Endodermal cell (in vitro differentiated cells): Measurements from ENCODE around the gene RPL36. TPM values are rescaled to one million over a fixed set of nuclear protein-coding genes. Genes with fewer than 3 reads are reported as not detected.
A peak's percentile ranks its signal among the peaks of the same experiment; 100 is the strongest.

Experiments used
- DNase-seq: peaks from one replicate; pipeline ENCODE4 v3.0.0-alpha.2; 2017
- H3K27ac ChIP-seq: 2 replicates; pipeline ENCODE4 v1.5.1; 2013; ENCODE audit warnings: mild to moderate bottlenecking, low read depth, low read length, moderate library complexity
- H3K27me3 ChIP-seq: 2 replicates; pipeline ENCODE4 v1.6.1; 2013; ENCODE audit warnings: mild to moderate bottlenecking, low read length, moderate library complexity; ENCODE audit not compliant: insufficient read depth, control insufficient read depth, poor library complexity, severe bottlenecking
- H3K36me3 ChIP-seq: 2 replicates; pipeline ENCODE4 v1.7.0; 2013; ENCODE audit warnings: mild to moderate bottlenecking, low read length, moderate library complexity; ENCODE audit not compliant: control insufficient read depth, insufficient read depth
- H3K4me1 ChIP-seq: one replicate; pipeline ENCODE4 v1.7.0; 2013; ENCODE audit warnings: low read length; ENCODE audit not compliant: control insufficient read depth, insufficient read depth
- H3K4me3 ChIP-seq: 2 replicates; pipeline ENCODE4 v1.5.1; 2013; ENCODE audit warnings: mild to moderate bottlenecking, low read length, moderate library complexity
- H3K9ac ChIP-seq: 2 replicates; pipeline ENCODE4 v1.6.1; 2013; ENCODE audit warnings: mild to moderate bottlenecking, low read length, moderate library complexity; ENCODE audit not compliant: poor library complexity, severe bottlenecking; ENCODE audit errors: extremely low read depth
- H3K9me3 ChIP-seq: 2 replicates; pipeline ENCODE4 v1.6.1; 2013; ENCODE audit warnings: mild to moderate bottlenecking, low read length, moderate library complexity; ENCODE audit not compliant: control insufficient read depth
- H3K27ac Mint-ChIP-seq: 2 replicates; pipeline ENCODE4 v1.8.0; 2020; ENCODE audit warnings: mixed read lengths
- H3K27me3 Mint-ChIP-seq: 2 replicates; pipeline ENCODE4 v1.8.0; 2021; ENCODE audit warnings: mild to moderate bottlenecking, mixed read lengths; ENCODE audit not compliant: insufficient read depth
- H3K36me3 Mint-ChIP-seq: 2 replicates; pipeline ENCODE4 v1.8.0; 2020; ENCODE audit warnings: low read depth, mixed read lengths
- H3K4me1 Mint-ChIP-seq: 2 replicates; pipeline ENCODE4 v1.8.0; 2020; ENCODE audit warnings: mixed read lengths
- H3K4me3 Mint-ChIP-seq: 2 replicates; pipeline ENCODE4 v1.8.0; 2020; ENCODE audit warnings: mild to moderate bottlenecking, moderate library complexity, mixed read lengths
- H3K9me3 Mint-ChIP-seq: 2 replicates; pipeline ENCODE4 v1.8.0; 2020; ENCODE audit warnings: mild to moderate bottlenecking, mixed read lengths
- WGBS, 2 experiments: methylation state at CpG; one replicate each; pipeline versions ENCODE4 v1.1.5 to v1.1.7; 2013; ENCODE audit warnings: missing lambda C conversion rate in 2 of 2, mixed read lengths in 1 of 2; ENCODE audit not compliant: insufficient coverage in 1 of 2, insufficient read length in 1 of 2; 5-methylcytosine and 5-hydroxymethylcytosine counted together
- total RNA-seq, 2 donors: library from RNA; stranded (reverse); fragmentation: NEBNext Ultra II Directional in 1 of 2; extraction: Animal tissue kit (Norgen Biotek cat#: 25700) in 1 of 2; gene quantifications; 2 replicates in 1 of 2; 3 replicates in 1 of 2; pipeline ENCODE4 v1.2.1, GENCODE V29; 2021
- TF ChIP-seq, protein P1 (sequence below): fragments of 200-600 bp; sonication (generic); conservative IDR thresholded peaks from 2 replicates; pipeline ENCODE4 v1.5.0; 2021; ENCODE audit warnings: antibody characterized with exemption, mild to moderate bottlenecking

RPL36 gene
- total RNA-seq, 2 donors from 2014 or later: 1,005 to 1,008 TPM

GRCh38 chr19:5718037-5718578 is 28.0 kb downstream of the RPL36 start:
- H3K27ac Mint-ChIP-seq: peak overlapping the region; percentile 95
- Histone ChIP-seq H3K27me3 (no peaks in the 10 kb centered on the region), H3K4me3 (peak overlapping the region; percentile 94), H3K9ac (peak overlapping the region; percentile 88), H3K4me1 (peaks cover 3% of the 10 kb centered on the region), H3K36me3 (peaks cover 27% of the 10 kb centered on the region), H3K27ac (no peak overlapping the region), H3K9me3 (no peaks in the 10 kb centered on the region)
- H3K36me3 Mint-ChIP-seq: peaks cover 21% of the 10 kb centered on the region
- H3K9me3 Mint-ChIP-seq: no peaks in the 10 kb centered on the region
- WGBS, 2 experiments: 84 to 95% methylated on average over 7 to 13 of the region's 14 CpGs
- peak overlapping the region; percentile 88 for H3K4me3 Mint-ChIP-seq
- DNase-seq: no peak
- TF ChIP-seq, protein P1, sequence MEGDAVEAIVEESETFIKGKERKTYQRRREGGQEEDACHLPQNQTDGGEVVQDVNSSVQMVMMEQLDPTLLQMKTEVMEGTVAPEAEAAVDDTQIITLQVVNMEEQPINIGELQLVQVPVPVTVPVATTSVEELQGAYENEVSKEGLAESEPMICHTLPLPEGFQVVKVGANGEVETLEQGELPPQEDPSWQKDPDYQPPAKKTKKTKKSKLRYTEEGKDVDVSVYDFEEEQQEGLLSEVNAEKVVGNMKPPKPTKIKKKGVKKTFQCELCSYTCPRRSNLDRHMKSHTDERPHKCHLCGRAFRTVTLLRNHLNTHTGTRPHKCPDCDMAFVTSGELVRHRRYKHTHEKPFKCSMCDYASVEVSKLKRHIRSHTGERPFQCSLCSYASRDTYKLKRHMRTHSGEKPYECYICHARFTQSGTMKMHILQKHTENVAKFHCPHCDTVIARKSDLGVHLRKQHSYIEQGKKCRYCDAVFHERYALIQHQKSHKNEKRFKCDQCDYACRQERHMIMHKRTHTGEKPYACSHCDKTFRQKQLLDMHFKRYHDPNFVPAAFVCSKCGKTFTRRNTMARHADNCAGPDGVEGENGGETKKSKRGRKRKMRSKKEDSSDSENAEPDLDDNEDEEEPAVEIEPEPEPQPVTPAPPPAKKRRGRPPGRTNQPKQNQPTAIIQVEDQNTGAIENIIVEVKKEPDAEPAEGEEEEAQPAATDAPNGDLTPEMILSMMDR: no peak
- peaks cover 10% of the 10 kb centered on the region for H3K4me1 Mint-ChIP-seq
- H3K27me3 Mint-ChIP-seq: no peaks in the 10 kb centered on the region

- peak overlapping the region; percentile 94 for H3K4me3 ChIP-seq
- TF ChIP-seq, protein P1: no peak
- H3K36me3 Mint-ChIP-seq: peaks cover 16% of the 10 kb centered on the region
- peaks cover 3% of the 10 kb centered on the region for H3K4me1 ChIP-seq
- peak overlapping the region; percentile 88 for H3K4me3 Mint-ChIP-seq
- peaks cover 21% of the 10 kb centered on the region for H3K36me3 ChIP-seq
- no peak for DNase-seq
- H3K9me3 Mint-ChIP-seq: no peaks in the 10 kb centered on the region
- 15 to 27% methylated on average over 9 to 10 of the region's 11 CpGs for WGBS, 2 experiments
- H3K9ac ChIP-seq: peak overlapping the region; percentile 88
- no peak overlapping the region for H3K27ac ChIP-seq
- H3K27me3 ChIP-seq: no peaks in the 10 kb centered on the region
- H3K27me3 Mint-ChIP-seq: no peaks in the 10 kb centered on the region
- no peaks in the 10 kb centered on the region for H3K9me3 ChIP-seq
- H3K27ac Mint-ChIP-seq: peak overlapping the region; percentile 95
- peaks cover 10% of the 10 kb centered on the region for H3K4me1 Mint-ChIP-seq
Observed at GRCh38 chr19:5718579-5719273, 28.6 kb downstream of the RPL36 start.

- Histone ChIP-seq H3K9me3 (no peaks in the 10 kb centered on the region), H3K9ac (peak overlapping the region; percentile 88), H3K4me3 (peak overlapping the region; percentile 94), H3K36me3 (peaks cover 16% of the 10 kb centered on the region), H3K4me1 (peaks cover 3% of the 10 kb centered on the region), H3K27me3 (no peaks in the 10 kb centered on the region), H3K27ac (peak overlapping the region; percentile 94)
- Mint-ChIP-seq H3K27ac (peak overlapping the region; percentile 98), H3K9me3 (no peaks in the 10 kb centered on the region), H3K36me3 (peaks cover 12% of the 10 kb centered on the region), H3K4me3 (peak overlapping the region; percentile 88), H3K4me1 (peaks cover 10% of the 10 kb centered on the region), H3K27me3 (no peaks in the 10 kb centered on the region)
- TF ChIP-seq, protein P1: no peak
- WGBS, 2 experiments: 1% methylated on average over 27 to 58 of the region's 58 CpGs
- peak; percentile 61 for DNase-seq
Observed at GRCh38 chr19:5719274-5719960, 29.3 kb downstream of the RPL36 start.
